Ammon's horn (tissue), 1 donor: ENCODE results near the gene NPY4R.
"Not testable (repeated sequence)": the region's sequence is repeated elsewhere in the genome, so short reads cannot be mapped to it uniquely, and the experiment has no call there.

Experiments
- DNase-seq: peaks from one replicate; pipeline ENCODE4 v3.0.0-alpha.2; 2016; ENCODE audit warnings: low spot score

The NPY4R gene, protein sequence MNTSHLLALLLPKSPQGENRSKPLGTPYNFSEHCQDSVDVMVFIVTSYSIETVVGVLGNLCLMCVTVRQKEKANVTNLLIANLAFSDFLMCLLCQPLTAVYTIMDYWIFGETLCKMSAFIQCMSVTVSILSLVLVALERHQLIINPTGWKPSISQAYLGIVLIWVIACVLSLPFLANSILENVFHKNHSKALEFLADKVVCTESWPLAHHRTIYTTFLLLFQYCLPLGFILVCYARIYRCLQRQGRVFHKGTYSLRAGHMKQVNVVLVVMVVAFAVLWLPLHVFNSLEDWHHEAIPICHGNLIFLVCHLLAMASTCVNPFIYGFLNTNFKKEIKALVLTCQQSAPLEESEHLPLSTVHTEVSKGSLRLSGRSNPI

DNA sequence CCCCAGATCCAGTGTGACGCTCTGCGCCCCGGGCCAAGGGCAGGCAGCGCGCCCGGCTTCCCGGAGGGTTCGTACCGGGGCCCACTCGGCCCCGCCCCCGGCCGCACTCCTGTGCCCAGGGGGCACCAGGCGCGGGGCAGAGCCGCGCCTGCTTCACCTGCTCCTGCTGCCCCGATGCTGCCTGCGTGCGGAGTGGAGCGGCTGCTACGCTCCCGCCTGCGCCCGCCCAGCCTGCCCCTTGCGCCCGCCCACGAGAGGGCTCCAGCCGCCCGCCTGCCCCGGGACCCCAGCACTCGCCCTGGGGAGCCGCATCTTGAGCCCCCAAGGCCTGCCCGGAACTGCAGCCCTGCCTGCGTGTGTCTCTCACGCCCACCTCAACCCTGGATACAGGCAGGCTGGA lies at the start of gene NPY4R:
Gene NPY4R, minus strand, starts transcription at position 194 of the 400 bp plus-strand sequence. CDS start 3,323 bp downstream, outside the sequence.
- not testable (repeated sequence) for DNase-seq

DNA sequence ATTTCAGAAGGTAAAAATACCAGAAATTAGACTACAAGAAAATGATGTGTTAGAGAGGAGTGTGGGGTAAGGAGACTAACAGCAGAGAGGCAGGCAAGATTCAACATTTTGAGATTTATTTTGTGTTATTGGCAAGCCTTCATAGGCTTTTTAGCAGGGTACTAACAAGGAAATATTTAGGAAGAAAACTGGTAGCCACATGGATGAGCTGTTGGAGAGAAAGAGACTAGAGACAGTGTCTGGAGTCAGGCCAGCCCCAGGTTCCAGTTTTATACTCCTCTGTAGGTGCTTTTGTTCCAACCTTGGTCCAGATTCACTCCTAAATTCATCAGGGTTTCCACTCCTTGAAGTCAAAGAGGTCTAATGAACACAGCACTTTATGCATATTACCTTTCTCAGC lies 49.6 kb upstream of the NPY4R start:
- no peak for DNase-seq

DNA sequence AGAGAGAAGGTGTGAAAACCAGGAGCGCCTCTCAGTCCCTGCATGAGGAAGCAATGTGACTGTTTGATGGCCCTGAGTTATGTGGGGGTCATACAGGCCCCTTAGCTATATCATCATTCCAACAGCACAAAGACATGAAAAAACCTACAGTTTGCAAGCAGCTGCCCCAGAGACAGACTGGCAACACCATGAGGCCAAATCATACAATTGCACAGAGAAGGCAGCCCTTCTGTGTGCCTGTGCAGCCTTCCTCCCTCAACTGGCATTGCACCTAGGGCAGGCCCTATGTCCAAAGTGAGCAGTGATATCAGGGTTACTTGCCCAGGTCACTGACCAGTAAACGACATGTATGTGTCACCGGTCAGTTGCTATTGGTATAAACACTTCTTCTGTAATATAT lies 49.1 kb upstream of the NPY4R start:
- DNase-seq: no peak

DNA sequence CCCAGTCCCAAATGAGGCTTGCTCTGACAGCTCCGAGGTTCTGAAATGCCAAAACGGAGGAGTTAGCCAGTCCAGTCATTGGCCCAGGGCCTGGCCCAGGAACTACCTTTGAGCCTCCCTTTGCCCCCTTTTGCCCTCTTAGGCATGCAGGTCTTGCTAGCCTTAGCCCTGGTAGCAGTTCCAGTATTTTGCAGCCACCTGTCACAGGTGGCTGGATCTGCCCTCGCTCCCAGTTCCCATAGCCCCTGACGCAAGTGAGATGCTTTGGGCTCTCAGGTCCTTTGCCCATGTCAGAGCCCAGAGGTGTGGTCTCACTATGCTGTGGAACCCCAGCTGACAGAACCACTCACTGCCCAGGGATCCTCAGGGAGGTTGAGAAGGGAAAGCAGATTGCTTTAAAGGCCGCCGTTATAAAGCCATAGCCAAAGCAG lies 48.7 kb upstream of the NPY4R start:
- no peak for DNase-seq

DNA sequence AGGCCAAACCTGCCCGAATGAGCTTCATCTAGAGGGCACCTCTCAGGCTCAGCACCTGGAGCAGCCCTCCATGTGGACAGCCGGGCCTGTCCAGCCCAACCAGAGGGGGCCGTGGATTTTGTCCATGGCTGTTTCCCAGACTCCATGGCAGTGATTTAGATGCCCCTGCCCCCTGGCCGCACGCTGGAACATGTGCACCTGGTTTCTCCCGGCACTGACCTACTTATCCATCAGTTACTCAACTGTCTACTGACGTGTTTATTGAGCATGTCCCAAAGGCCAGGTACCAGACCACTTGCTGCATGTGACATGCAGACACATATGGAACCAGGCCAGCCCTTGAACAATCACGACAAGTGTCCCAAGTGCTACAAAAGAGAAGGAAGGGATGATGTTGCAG lies 47.6 kb upstream of the NPY4R start:
- DNase-seq: not testable (repeated sequence)

DNA sequence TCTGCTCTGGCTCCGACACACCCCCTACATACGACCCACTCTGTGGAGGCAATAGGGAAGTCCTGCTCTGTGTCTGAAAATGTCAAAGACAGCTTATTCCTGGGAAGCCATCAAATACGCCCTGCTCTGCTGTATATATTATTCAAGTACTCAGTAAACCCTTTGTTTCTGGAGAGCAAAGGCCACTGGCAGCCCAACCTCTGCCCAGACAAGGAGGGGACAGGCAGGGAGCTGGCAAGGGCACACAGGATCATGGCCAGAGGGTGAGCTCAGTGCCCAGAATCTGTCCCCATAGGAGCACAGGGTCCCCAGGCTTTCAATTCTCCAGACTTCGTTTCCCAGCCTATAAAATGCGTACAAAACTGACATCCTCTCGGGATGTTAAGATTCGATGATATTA lies 47.0 kb upstream of the NPY4R start:
- not testable (repeated sequence) for DNase-seq

DNA sequence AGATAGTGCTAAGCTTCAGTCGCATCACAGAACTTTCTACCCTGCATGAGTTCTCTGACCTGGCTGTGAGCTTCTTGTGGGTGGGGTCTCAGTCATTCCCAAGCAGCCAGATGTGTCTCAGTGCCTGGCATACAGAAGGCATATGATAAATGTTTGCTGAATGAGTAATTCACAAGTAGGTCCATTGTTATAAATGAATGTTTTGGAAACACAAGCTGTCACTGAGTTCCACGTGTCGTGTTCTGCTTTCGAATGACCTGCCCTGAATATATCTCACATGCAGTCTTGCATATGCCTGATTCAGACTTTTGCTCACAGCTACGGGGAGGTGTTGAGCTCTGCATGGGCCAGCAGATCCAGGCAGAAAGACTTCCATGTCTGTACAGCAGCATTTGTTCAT lies 46.2 kb upstream of the NPY4R start:
- DNase-seq: not testable (repeated sequence)

DNA sequence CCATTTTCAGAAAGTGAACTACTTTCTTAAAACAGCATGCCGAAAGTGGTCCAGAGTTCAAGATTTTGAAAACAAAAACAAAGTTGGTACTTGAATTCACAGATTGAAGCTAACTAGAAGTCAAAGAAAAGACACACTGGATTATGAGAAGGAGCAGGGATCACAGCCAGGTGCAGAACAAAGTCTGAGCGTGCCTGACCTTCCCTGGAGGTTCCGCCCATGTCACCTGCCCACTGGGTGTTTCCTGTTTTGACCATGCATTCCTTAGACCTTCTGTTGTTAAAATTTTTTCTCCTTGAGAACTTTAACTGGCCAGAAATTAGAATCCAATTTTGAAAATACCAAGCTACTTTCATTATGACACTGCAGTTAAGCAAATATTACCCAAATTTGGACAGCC lies 34.2 kb upstream of the NPY4R start:
- not testable (repeated sequence) for DNase-seq

DNA sequence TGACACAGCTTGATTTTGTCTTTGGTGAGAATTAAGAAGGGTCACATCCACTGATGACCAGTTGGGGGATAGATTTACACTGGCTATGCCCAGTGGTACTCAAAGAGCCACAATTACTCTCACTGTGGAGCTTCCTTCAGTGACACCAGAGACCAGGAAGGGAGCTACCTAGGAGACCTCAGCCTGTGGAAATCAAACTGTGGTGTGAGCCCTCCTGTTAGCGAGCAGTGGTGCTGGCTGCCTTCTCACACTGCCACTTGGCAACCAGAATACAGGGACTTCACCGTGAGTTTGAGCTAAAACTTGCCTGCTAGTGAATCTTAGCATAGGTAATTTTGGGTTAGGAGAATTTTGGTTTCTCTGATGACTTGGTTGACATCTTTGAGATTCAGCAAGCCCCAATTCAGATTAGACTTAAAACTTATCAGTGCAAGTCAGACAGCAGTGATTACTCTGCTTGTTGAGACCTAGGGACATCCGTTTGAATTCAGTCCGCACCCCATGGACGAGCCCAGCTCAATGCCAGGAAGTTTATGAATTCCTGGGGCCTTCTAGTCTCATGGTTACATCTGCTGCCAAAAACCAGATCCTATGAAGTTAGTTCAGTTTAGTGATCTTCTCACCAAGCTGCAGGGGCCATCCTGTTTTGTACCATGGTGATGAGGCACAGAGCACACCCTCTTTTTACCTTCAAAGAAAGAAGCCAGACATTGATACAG lies 33.4 kb upstream of the NPY4R start:
- not testable (repeated sequence) for DNase-seq

DNA sequence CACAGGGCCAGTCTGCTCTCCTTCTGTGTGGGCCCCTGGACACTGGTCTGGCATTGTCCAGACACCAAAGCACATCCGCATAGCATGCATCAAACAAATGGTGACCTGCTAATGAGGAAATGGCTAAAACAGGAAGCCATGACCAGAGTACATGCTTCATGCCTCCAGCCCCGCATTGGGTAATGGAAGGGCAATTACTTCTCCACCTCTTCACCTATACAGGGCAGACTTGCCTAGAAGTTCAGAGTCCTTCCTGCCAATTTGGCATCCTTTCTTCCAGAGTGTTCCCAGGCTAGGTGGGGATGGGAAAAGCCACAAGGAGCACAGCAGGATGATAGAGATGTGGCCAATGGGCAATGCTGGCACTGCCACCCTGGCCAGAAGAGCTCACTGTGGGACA lies 32.1 kb upstream of the NPY4R start:
- not testable (repeated sequence) for DNase-seq

DNA sequence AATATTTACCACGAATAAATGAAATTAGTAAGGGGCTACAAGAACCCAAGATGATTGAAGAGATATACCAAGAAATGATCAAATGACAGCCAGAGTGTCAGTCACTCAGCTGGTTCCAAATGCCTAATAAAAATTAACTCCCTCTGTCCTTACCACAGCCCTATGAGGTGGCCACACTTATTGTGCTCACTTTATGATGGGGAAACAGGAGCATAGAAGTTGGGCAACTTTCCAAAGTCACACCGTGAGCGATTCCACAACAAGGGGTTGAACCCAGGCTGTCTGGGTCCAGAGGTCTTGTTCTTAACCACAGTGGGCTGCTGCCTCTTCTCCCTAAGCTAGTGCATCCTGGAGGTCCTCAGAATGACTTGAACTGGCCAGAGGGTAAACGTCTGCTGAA lies 31.6 kb upstream of the NPY4R start:
- not testable (repeated sequence) for DNase-seq

DNA sequence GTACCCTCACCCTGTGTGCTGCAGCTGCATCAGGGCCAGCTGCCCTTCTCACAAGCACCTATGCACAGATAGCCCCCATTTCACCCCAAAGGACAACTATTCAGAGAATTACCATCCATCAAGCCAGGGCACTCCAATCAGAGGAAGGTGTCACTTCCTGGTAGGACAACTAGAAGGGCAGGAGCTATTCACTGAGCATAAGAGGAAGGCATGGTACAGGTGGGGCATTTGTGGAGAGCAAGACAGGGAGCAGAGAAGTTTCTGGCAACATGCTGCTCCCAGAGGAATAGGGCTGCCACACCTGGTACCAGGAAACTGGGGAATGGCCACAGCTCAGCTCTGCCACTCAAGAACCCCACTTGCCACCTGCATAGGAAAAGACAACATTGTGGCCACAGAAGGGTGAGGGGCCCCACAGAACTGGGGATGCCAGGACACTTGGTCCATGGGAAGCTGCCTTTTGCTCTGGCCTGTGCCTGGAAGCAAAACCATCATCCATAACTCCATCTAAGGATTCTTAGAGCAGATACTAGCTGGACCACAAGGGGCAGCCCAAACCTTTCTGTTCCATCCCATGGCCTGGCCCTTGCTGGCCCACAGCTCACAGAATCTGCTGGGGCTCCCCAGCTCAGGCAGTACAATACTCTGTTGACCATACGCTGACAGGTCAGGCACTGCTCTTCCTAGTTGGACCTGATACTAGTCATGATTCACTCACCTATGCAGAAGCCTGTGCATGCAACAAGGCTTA lies 25.8 kb upstream of the NPY4R start:
- DNase-seq: not testable (repeated sequence)

DNA sequence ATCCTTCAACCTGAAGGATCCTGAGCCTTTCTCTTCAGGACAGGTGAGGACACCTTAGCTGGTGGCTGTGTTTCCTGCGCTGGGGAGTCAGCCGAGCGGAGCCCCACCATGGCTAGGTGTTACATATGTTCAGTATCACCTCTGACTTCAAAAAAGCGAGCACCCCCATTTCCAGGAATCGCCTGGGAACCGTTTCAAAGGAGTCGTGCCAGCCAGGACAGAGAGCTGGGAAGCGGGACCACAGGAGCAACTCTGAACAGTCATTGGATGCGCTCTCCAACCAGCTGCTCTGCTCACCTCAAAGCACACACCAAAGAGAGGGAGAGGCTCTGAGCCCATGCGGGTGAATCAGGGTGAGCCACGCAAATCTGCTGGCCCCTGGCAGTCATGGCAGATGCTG lies 24.5 kb upstream of the NPY4R start:
- not testable (repeated sequence) for DNase-seq

DNA sequence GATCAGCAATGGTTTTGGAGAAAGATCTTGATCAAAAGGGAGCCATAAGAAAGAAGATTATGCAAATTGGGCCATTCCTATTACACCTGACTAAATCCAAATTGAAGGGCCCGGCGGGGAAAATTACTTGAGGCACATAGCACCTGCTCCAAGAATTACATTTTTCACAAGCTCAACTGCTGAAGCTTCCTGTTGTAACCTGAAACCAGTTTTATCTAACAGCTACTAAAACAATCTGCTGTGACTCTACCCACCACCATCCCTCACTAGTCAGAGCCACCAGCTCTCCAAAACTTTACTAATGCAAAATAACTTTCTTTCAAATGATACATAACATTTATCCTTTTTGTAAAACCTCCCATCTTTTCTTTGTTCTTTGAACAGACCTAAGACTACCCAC lies 20.7 kb upstream of the NPY4R start:
- DNase-seq: not testable (repeated sequence)

DNA sequence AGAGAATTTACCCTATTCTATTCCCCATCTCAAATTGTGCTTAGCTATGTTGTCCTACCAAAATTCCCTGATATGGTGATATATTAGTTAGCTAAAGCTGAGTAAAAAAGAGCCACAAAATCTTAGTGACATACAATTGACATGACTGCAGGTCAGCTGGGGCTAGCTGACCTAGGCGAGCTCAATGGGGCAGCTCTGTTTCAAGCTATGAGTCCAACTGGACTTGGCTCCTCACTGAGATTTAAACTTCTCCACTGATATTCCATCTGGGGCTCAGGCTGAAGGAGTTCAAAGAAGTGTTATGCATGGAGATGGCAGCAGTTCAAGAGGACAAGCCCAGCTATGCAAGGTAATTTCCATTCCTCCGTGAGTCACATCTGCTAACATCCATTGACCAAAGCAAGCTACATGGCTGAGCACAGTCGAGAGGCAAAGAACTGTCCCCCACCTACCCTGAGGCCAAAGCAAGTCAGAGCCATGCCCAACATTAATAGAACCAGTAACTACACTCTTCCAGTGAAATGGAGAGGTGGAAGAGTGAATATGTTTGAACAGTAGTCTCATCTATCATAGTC lies 9.1 kb upstream of the NPY4R start:
- DNase-seq: not testable (repeated sequence)

DNA sequence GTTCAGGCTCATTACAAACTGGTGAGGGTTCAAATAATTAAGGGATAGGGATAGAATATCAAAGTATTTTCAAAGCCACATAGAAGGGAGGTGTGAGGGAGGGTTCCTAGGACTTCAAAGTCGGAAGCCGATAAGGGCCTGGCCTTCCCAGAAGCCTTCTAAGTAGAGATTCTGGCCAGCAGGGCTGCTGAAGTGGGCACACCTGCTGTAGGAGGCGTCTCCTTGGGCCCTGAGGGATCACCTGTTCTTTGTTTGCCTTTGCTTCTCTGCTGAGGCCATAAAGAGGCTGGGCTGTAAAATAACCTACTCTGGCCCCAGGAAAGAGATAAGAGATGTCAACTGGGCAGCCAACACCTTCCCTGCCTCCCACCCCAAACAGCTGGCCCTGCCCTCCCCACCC lies 8.0 kb upstream of the NPY4R start:
- DNase-seq: not testable (repeated sequence)

DNA sequence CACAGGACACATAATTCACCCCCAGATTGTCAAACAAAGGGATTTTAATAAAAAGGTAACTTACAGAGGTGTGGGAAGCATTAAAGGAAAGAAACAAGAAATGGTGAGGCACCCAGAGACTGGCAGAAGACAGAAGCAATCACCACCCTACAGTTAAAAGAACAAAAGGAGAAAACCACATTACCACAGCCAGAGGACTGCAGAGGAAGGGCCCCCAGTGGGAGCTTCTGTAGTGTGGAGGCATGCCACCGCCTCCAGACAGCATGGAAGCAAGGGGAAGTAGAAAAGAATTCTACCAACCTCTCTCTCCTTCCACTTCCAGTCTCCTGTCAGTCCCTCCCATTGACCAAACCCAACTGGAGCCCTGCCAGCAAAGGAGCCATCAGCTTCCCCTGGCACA lies 4.4 kb upstream of the NPY4R start:
- not testable (repeated sequence) for DNase-seq

DNA sequence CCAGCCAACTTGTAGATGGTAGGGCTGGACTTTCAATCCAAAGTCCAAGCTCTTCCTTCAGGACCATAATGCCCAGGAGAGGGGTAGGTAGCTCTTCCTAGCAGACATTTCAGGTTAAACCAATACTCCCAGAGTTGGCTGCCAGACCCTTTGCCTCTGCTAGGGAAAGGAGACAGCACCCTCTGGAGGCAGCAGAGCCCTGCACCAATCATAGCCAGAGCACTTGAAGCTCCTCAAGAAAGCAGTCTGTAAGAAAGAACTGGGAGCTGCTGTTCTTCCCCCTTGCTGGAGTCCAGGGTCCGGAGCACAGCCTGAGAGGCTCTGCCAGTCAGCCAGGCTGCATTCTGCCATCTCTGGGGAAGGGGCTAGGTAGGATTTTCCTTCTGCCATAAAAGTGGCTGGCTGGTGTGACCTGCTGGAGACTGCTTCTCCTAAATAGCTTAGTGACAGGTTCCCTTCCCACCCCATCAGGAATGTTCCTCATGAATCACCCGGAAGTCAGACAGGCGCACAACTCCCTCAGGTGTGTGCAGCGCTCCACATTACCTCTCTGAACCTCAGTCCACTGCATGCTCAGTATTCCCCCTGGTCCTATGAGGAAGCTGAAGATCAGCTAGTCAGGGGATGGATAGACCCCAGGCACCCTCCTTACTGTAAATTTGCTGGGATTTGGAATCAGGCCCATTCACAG lies 2.5 kb upstream of the NPY4R start:
- not testable (repeated sequence) for DNase-seq

DNA sequence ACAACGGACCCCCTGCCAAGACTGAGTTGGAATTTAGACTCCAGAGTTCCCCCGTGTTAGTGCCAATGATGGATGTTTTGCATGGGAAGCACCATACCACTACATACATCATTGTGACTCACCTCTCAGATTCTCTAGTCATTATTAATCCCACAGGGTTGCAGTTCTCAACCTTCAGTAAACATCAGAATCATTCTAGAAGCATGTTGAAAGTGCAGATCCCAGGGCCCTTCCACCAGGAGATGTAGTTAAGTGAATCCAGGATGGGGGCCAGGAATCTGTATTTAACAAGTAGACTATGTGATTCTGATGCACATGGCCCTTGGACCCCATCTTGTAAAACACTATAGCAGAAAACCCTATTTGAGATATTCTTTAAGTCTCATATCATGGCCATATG lies 2.1 kb downstream of the NPY4R start:
- not testable (repeated sequence) for DNase-seq

DNA sequence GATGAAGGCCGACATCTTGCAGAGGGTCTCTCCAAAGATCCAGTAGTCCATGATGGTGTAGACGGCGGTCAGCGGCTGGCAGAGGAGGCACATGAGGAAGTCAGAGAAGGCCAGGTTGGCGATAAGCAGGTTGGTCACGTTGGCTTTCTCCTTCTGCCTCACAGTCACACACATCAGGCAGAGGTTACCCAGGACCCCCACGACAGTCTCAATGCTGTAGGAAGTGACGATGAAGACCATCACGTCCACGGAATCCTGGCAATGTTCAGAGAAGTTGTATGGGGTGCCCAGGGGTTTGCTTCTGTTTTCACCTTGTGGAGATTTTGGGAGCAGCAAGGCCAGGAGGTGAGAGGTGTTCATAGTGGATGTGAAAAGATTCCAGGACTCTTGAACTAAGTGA lies 3.5 kb downstream of the NPY4R start:
- DNase-seq: not testable (repeated sequence)

DNA sequence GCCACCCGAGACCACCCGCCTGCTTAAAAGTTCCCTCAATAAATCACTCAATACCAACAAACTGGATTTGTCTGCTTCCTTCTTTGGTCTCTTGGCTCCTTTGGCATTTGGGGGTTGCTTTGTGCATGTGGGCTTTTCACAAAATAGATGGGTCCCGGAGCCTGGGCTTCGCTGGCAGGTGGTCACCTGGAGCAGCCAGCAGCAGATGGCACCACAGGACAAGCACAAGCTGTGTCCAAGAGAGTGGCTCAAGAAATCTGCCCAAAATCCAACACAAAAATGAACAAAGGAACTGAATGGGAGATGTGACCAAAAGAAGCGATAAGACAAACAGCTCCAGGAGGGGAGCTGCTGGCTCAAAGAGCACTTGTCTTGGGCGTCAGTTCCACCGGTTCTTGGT lies 6.2 kb downstream of the NPY4R start:
- DNase-seq: not testable (repeated sequence)

DNA sequence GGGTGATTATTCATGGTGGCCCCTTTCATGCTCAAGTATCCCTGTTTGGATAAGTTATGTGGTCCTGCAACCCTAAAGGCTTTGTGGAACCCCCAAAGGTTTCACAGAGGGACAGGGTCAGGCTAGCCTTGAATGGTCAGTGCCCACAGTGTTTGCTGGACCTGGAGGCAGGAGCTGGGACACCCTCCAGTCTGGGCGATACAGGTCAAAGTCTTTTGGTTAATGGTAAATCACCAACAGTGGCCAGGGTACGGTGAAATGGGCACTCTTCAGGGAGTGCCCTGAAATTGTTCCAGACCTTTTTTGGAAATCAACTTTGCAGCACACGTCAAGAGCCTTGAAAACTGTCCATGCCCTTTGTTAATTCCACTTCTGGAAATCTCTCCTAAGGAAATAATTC lies 8.7 kb downstream of the NPY4R start:
- DNase-seq: not testable (repeated sequence)
